ENCODE measurements around the gene ERVW-1. TPM values are rescaled to one million over a fixed set of nuclear protein-coding genes. Genes with fewer than 3 reads are reported as not detected.

ERVW-1 gene
- total and polyA plus RNA-seq, 2 of the 13 experiments (the other 11 are each of a cell fraction or from before 2014, with no cell fraction given), result not detected

- no peak for TF ChIP-seq CEBPZ (IDR thresholded peaks at IDR 0.05; ENCODE audit: low read length)
- no peak for TF ChIP-seq REST (IDR thresholded peaks at IDR 0.05; ENCODE audit: borderline replicate concordance in 1 of 2, low read depth in 1 of 2, low read length in 2 of 2)
- TF ChIP-seq SMAD9 (CRISPR knock-in tag; IDR thresholded peaks at IDR 0.05), result no peak
Measured at GRCh38 chr7:92489634-92490033, 11.9 kb upstream of the ERVW-1 start (continued).

- FAIRE-seq, result no peak
- Histone ChIP-seq H3K9me3 (ENCODE audit: low read length) (no peaks in the 10 kb centered on the region), H4K20me1 (ENCODE audit: insufficient read depth, low read length) (no peaks in the 10 kb centered on the region), H3K4me1 (ENCODE audit: insufficient read depth, low read length) (no peaks in the 10 kb centered on the region), H3K79me2 (ENCODE audit: insufficient read depth, low read length) (no peaks in the 10 kb centered on the region), H3K4me3 (replicated peaks in 1 of 3; ENCODE audit: insufficient read depth in 1 of 3, low read depth in 2 of 3, low read length in 3 of 3) (no peak overlapping the region), H3K4me2 (ENCODE audit: low read depth, low read length) (no peak overlapping the region), H2AFZ (ENCODE audit: low read length) (no peak overlapping the region), H3K9ac (ENCODE audit: insufficient read depth, low read depth, low read length) (no peak overlapping the region), H3K27me3 (ENCODE audit: control insufficient read depth in 1 of 2, insufficient read depth in 2 of 2, low read length in 2 of 2) (no peaks in the 10 kb centered on the region), H3K36me3 (replicated peaks in 1 of 2; ENCODE audit: control insufficient read depth in 1 of 2, insufficient read depth in 2 of 2, low read length in 2 of 2) (peaks cover 7 to 18% of the 10 kb centered on the region in 2 experiments; a peak in 4 of 5 replicates), H3K27ac (ENCODE audit: extremely low read length, insufficient read depth, low read length) (no peak overlapping the region)
- intact Hi-C loops (cut with micrococcal nuclease; ENCODE audit: unreplicated experiment) (no loop called here), in situ Hi-C loops (cut with HindIII; ENCODE audit: extremely low pct_ligation_motif_present, low pct_unique_long_range_greater_than_20kb) (no loop called here)
- ChIA-PET POLR2A (no interaction called here), CTCF (ENCODE audit: low intra/inter-chr PET ratio, low total read pairs) (no interaction called here)
- BruUV-seq (replicated peaks), result no TSS peak
- DNase-seq (ENCODE audit: low spot score), result no peak
- ATAC-seq, result no peak
- TF ChIP-seq NR2F6 (IDR thresholded peaks at IDR 0.05), result no peak
- no peak for TF ChIP-seq NR2F6 (CRISPR knock-in tag; IDR thresholded peaks at IDR 0.05)
- TF ChIP-seq ZNF724P (CRISPR knock-in tag; IDR thresholded peaks at IDR 0.05; ENCODE audit: borderline replicate concordance), result no peak
- no peak for TF ChIP-seq TGIF2 (CRISPR knock-in tag; IDR thresholded peaks at IDR 0.05)
- TF ChIP-seq HNRNPL (IDR thresholded peaks at IDR 0.05; ENCODE audit: low read depth, low read length), result no peak
- TF ChIP-seq ZNF761 (CRISPR knock-in tag; conservative IDR thresholded peaks at IDR 0.05), result no peak
- no peak for TF ChIP-seq ZNF558 (CRISPR knock-in tag; IDR thresholded peaks at IDR 0.05; ENCODE audit: borderline replicate concordance)
- no peak for TF ChIP-seq ZNF256 (CRISPR knock-in tag; conservative IDR thresholded peaks at IDR 0.05)
- no peak for TF ChIP-seq ZBTB25 (CRISPR knock-in tag; IDR thresholded peaks at IDR 0.05)
- TF ChIP-seq RXRA (CRISPR knock-in tag; IDR thresholded peaks at IDR 0.05), result no peak
- no peak for TF ChIP-seq TBX3 (IDR thresholded peaks at IDR 0.05; ENCODE audit: borderline replicate concordance)
- no peak for TF ChIP-seq RBFOX2 (IDR thresholded peaks at IDR 0.05; ENCODE audit: low read depth, low read length)
Measured at GRCh38 chr7:92487804-92488203, 10.1 kb upstream of the ERVW-1 start.
